ENCODE data around the gene MX1. TPM values are rescaled to one million over a fixed set of nuclear protein-coding genes. Genes with fewer than 3 reads are reported as not detected.

The MX1 gene
- polyA plus RNA-seq, 1 donor from 2014 or later, result 0.07 TPM

DNA sequence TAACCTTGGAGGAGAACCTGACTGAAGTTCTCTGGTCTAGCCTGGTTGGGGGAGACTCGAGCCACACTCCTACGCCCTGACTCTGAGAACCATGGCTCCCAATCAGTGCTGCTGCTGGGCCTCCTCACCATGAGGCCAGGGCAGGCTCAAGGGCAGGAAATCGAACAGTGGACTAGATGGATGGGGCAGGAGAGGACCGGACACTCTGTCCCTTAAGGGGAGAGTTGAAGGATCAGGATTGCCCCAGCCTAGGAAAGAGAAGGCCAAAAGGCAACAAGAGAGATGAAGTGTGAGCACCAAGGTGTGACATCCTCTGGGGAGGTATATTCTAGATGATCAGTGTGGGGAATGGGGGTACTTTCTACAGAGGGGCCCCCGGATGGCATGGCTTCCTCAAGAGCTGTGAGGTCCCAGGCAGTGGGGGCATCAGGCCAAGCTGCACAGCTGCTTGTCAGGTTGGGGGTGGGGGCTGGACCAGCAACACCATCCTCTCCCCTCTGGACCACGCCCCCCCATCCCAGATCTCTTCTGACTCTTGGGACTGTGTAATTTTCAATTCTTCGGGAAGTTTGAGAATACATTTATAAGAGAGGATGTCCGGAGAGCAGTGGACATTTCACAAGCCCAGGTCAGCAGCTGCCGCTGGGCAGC, 34.0 kb downstream of the MX1 start:
- Histone ChIP-seq H3K79me2 (replicated peaks; ENCODE audit: insufficient read depth, low read length) (no peaks in the 10 kb centered on the region), H2AFZ (ENCODE audit: low read depth, low read length) (no peak overlapping the region), H3K9me2 (ENCODE audit: insufficient read depth, low read length) (no peaks in the 10 kb centered on the region), H3K27ac (ENCODE audit: low read length) (no peak overlapping the region), H3F3A (ENCODE audit: insufficient read depth, low read length, poor library complexity, severe bottlenecking) (no peaks in the 10 kb centered on the region), H4K20me1 (ENCODE audit: insufficient read depth) (no peaks in the 10 kb centered on the region), H3K9me3 (ENCODE audit: low read length) (no peaks in the 10 kb centered on the region), H3K4me2 (ENCODE audit: low read length) (no peak overlapping the region), H3K9ac (ENCODE audit: low read length) (no peak overlapping the region), H3K27me3 (ENCODE audit: insufficient read depth, low read depth, low read length) (no peaks in the 10 kb centered on the region), H3K36me3 (ENCODE audit: insufficient read depth, low read length) (no peaks in the 10 kb centered on the region), H3K4me3 (ENCODE audit: low read length) (no peak overlapping the region)
- TF ChIP-seq SMC3 (conservative IDR thresholded peaks at IDR 0.05; ENCODE audit: poor library complexity) (no peak), POLR2AphosphoS5 (IDR thresholded peaks at IDR 0.05) (no peak), RAD21 (conservative IDR thresholded peaks at IDR 0.05) (no peak), CTCF (IDR thresholded peaks at IDR 0.05; ENCODE audit: poor library complexity, severe bottlenecking) (no peak), EP300 (conservative IDR thresholded peaks at IDR 0.05; ENCODE audit: poor library complexity, severe bottlenecking) (no peak), EZH2 (IDR thresholded peaks at IDR 0.05; ENCODE audit: borderline replicate concordance, insufficient read depth, low read length, poor library complexity, severe bottlenecking) (no peak), TAF1 (IDR thresholded peaks at IDR 0.05; ENCODE audit: low read depth) (no peak), MXI1 (conservative IDR thresholded peaks at IDR 0.05; ENCODE audit: poor library complexity, severe bottlenecking) (no peak)
- TF ChIP-seq, protein P1, sequence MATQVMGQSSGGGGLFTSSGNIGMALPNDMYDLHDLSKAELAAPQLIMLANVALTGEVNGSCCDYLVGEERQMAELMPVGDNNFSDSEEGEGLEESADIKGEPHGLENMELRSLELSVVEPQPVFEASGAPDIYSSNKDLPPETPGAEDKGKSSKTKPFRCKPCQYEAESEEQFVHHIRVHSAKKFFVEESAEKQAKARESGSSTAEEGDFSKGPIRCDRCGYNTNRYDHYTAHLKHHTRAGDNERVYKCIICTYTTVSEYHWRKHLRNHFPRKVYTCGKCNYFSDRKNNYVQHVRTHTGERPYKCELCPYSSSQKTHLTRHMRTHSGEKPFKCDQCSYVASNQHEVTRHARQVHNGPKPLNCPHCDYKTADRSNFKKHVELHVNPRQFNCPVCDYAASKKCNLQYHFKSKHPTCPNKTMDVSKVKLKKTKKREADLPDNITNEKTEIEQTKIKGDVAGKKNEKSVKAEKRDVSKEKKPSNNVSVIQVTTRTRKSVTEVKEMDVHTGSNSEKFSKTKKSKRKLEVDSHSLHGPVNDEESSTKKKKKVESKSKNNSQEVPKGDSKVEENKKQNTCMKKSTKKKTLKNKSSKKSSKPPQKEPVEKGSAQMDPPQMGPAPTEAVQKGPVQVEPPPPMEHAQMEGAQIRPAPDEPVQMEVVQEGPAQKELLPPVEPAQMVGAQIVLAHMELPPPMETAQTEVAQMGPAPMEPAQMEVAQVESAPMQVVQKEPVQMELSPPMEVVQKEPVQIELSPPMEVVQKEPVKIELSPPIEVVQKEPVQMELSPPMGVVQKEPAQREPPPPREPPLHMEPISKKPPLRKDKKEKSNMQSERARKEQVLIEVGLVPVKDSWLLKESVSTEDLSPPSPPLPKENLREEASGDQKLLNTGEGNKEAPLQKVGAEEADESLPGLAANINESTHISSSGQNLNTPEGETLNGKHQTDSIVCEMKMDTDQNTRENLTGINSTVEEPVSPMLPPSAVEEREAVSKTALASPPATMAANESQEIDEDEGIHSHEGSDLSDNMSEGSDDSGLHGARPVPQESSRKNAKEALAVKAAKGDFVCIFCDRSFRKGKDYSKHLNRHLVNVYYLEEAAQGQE (IDR thresholded peaks at IDR 0.05; ENCODE audit: borderline replicate concordance), result no peak

- Histone ChIP-seq H3K9me3 (ENCODE audit: low read length) (no peaks in the 10 kb centered on the region), H3F3A (ENCODE audit: insufficient read depth, low read length, poor library complexity, severe bottlenecking) (no peaks in the 10 kb centered on the region), H3K4me2 (ENCODE audit: low read length) (no peak overlapping the region)
These were observed 34.8 kb downstream of the MX1 start for GRCh38 chr21:41460578-41461527.

More at GRCh38 chr21:41460578-41461527, 34.8 kb downstream of the MX1 start:
- H3K79me2 ChIP-seq (replicated peaks; ENCODE audit: insufficient read depth, low read length), result no peaks in the 10 kb centered on the region
- no peaks in the 10 kb centered on the region for H3K36me3 ChIP-seq (ENCODE audit: insufficient read depth, low read length)
- H3K9me2 ChIP-seq (ENCODE audit: insufficient read depth, low read length), result no peaks in the 10 kb centered on the region
- H4K20me1 ChIP-seq (ENCODE audit: insufficient read depth), result no peaks in the 10 kb centered on the region
- H3K4me3 ChIP-seq (ENCODE audit: low read length), result no peak overlapping the region
- no peak overlapping the region for H3K27ac ChIP-seq (ENCODE audit: low read length)
- H3K27me3 ChIP-seq (ENCODE audit: insufficient read depth, low read depth, low read length), result no peaks in the 10 kb centered on the region
- no peak overlapping the region for H2AFZ ChIP-seq (ENCODE audit: low read depth, low read length)
- no peak overlapping the region for H3K9ac ChIP-seq (ENCODE audit: low read length)
- TF ChIP-seq MXI1 (conservative IDR thresholded peaks at IDR 0.05; ENCODE audit: poor library complexity, severe bottlenecking), result no peak
- TF ChIP-seq POLR2AphosphoS5 (IDR thresholded peaks at IDR 0.05), result no peak
- peak; percentile 40 for TF ChIP-seq RAD21 (conservative IDR thresholded peaks at IDR 0.05)
- TF ChIP-seq EP300 (conservative IDR thresholded peaks at IDR 0.05; ENCODE audit: poor library complexity, severe bottlenecking), result no peak
- TF ChIP-seq, protein P1 (IDR thresholded peaks at IDR 0.05; ENCODE audit: borderline replicate concordance), result no peak
- TF ChIP-seq TAF1 (IDR thresholded peaks at IDR 0.05; ENCODE audit: low read depth), result no peak
- TF ChIP-seq CTCF (IDR thresholded peaks at IDR 0.05; ENCODE audit: poor library complexity, severe bottlenecking), result peak; percentile 52
- no peak for TF ChIP-seq SMC3 (conservative IDR thresholded peaks at IDR 0.05; ENCODE audit: poor library complexity)
- no peak for TF ChIP-seq EZH2 (IDR thresholded peaks at IDR 0.05; ENCODE audit: borderline replicate concordance, insufficient read depth, low read length, poor library complexity, severe bottlenecking)
